Measurements from ENCODE around the gene DNAH3.
"Not testable (repeated sequence)": the region's sequence is repeated elsewhere in the genome, so short reads cannot be mapped to it uniquely, and the experiment has no call there.

DNAH3 gene

DNA sequence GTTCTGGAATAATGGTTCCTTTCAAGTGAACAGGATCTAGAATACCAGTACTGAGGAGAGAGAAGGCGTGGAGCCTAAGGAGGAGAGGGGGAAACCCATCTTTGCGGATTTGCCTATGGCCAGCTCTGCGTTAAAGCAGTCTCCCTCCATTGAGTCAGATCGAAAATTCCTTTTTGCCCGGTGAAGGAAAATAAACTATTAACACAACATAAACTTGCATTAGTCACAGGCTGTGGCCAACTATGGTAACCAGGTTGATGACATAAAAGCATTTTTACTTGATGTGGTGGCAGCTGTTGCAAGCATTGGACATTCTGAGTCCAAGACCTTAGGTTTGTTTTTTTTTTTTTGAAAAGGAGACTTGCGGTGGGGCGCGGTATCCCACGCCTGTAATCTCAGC lies 16.7 kb upstream of the DNAH3 start:
- no peak for DNase-seq (ENCODE audit: low read depth)

DNA sequence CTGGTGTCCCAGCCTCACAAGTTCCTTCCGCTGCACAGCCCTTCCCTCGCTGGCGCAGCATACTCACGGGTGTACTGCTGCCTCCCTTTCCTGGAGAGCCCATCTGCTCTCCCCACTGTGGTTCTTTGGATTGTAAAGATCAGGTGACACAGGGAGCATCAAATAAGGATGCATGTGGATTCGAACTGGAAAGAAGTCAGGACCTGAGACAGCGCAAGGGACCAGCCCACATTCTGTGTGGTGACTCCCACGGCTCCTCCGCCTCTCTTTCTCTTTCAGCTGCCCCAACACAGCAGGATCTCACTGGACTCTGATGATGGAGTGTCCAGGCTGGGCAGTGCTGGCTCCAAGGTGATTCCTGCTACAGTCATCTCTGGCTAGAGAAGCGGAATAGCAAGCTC lies 15.9 kb upstream of the DNAH3 start:
- DNase-seq (ENCODE audit: low read depth): no peak

DNA sequence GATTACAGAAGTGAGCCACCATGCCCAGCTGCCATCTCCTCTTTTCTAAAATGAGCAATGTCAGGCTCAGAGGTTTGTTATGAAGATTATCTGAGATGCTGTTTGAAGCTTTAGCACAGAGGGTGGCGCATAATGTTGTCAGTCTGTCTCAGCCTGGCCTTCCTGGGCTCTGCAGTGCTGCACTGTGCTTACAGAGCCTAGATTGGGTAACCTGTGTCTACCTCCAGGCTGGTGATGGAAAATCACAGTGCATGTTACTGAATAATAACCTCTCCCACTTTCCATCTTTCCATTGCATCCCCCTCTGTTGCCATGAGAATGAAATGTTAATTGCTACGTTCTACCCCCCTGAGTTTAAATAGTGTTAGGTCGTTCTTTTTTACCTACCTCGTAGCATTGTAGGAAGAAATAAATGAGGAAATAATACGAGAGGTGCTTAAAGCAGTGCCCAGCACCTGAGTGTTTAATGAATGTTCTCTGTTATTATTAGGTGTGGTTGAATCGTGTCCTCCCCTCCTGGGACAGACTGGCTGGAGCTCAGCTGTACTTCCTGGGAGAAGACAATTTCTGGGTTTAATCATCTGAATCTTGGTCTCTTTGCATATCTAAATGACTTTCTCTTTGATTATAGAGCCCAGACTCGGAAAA lies 14.0 kb upstream of the DNAH3 start:
- no peak for DNase-seq (ENCODE audit: low read depth)

DNA sequence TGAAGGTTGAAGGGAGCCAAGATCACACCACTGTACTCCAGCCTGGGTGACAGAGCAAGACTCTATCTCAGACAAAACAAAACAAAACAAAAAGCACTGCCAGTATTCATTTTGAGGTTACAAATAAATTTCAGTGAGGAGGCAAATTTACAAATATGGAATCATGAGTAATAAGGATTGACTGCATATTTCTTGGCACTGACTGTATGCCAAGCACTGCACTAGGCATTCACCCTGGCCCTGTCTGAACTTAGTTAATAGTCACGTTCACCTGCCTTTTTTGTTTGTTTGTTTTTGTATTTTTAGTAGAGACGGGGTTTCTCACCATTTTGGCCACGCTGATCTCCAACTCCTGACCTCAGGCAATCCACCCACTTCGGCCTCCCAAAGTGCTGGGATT lies 12.9 kb upstream of the DNAH3 start:
- no peak for DNase-seq (ENCODE audit: low read depth)

DNA sequence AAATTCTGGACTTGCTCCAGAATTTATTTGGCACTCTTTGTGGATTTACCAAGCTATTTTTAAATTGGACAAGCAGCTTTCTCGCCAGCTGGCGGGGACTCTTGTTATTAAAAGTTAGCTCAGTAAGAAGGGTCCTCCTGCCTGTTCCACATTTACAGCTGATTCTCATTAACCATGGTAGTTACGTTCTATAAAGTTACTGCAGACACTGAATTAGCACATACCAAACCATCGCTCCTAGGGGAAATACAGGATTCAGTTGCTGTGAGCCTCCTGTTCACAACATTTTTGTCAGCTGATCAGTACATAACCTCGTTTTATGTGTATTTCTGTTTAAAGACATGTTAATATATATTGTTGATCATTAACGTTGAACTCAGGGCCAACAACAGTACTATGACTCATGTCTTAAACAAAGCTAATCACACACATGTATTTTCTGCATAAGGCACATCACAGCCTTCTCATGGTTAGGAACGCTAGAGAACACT lies 12.1 kb upstream of the DNAH3 start:
- DNase-seq (ENCODE audit: low read depth): no peak

DNA sequence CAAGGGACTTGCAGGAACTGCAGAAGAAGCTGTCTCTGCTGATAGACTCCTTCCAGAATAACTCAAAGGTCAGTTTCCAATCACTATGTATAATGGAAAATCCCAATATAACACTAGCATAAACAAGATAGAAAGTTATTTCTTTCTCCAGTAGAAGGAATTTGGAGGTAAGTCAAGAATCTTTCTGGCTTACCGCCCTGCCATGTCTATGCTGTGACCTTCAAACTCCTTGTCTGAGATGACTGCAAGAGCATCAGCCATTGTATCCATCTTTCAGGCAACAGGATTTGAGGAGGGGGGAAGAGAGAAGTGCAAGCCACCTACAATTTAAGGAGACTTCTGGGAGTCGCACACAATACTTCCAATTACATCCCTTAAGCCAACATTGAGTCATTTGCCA lies 10.6 kb upstream of the DNAH3 start:
- DNase-seq (ENCODE audit: low read depth): no peak

DNA sequence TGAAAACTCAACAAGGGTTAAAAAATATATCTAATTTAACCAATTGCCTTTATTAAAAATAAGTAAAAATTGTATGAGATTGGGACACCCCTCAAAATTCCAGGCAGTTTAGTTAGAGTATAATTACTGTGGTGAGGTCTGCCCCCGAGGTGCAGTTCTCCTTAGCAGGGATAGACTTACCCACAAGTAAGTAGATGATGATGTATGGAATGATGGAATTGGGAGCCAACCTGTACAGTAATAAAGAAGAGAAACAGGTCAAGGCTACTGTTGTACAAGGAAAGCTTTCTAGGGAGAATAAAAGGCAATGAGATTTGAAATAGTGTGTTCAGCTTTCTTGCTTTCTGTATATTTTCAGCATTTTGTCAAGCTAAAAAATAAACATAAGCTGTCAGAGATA lies 9.6 kb upstream of the DNAH3 start:
- no peak for DNase-seq (ENCODE audit: low read depth)

DNA sequence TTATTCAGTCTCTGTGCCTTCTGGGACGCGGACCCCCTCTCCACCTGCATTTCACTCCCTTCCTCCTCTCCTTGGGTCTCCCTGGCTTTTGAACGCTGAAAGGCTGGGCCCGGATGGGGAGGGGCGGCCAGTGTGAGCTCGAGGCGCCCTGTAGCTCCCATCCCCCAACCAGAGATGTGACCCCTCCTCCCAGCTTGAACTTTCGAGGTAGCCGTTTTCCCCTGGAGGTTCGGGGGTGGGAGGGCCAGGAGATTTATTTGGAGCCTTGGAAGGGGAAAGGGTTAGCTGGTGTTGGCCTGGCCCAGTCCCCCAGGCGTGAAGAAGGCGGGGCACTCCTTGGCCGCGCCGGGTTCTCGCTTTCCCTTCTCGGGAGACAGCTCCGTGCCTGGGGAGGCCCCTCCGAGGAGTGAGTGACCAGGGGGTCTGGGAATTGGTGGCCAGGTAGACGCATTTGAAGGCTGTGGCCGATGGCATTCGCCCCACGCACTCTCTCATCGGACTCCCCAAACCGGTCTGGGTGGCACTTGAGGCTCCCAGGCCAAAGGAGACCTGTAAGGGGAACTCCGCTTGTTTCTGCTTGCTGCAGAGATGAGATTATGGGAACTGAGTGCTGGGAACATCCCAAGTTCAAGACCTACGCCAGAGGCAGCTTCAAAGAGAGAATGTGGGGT lies 8.8 kb upstream of the DNAH3 start:
- DNase-seq (ENCODE audit: low read depth): peak; percentile 5

DNA sequence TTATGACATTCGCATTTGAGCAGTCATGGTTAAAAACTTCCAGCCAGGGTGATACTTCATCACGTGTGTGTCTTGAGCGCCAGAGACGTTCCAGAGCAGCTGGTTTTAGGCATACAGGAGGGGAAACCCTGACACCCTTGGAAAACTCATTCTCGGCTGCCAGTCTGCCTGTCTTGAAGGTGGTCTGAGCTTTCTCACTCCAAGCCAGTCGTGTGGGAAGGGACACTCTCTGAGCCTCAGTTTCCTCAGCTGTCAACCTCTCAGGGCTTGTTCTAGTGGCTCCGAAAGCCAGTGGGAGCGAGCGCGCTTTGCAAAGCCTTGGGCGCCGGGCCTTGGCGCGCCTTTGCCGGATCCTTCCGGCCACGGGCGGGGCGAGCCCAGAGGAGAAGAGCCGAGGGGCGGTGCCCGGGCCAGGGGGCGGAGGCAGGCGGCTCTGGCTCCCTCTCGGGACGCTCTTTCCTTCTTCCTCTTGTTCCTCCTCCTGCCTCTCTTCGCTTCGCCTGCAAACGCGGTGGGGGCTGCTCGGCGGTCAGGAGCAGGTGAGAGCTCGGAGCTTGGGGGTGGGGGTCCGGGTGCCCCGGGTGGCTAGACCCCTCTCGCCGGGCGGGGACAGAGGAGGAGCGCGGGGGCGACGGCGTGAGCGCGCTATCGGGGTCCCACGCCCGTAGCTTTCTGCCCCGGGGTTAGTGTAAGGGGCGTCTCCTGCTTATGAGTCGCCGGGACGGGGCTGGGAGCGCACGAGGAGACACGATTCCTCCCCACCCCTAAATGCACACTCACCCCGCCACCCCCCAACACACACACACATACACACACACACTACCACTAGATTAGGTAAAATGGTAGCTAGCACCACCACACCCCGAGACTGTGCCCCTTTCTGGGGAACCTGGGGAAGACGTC lies 7.8 kb upstream of the DNAH3 start, which contains the start of gene LDAF1:
Gene LDAF1, plus strand, starts transcription at position 467 of the 903 bp plus-strand sequence. CDS start 2,509 bp downstream, outside the sequence.
- DNase-seq (ENCODE audit: low read depth): peak; percentile 81

DNA sequence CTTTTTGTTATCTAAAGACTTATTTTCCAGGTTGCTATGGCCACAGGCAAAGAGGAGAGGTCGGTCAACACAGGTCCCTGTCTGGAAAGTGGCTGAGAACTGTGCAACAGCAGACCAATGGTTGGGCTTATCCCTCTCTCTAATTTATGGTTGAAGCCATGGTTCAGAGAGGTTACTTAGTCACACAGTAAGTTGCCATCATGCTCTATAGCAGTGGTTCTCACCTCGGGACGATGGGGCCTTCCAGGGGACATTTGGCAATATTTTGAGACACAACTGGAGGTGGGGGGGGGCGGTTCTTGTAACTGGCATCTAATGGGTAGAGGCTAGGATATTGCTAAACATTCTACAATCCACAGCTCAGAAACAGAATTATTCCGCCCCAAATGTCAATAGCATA lies 7.0 kb upstream of the DNAH3 start:
- DNase-seq (ENCODE audit: low read depth): no peak

DNA sequence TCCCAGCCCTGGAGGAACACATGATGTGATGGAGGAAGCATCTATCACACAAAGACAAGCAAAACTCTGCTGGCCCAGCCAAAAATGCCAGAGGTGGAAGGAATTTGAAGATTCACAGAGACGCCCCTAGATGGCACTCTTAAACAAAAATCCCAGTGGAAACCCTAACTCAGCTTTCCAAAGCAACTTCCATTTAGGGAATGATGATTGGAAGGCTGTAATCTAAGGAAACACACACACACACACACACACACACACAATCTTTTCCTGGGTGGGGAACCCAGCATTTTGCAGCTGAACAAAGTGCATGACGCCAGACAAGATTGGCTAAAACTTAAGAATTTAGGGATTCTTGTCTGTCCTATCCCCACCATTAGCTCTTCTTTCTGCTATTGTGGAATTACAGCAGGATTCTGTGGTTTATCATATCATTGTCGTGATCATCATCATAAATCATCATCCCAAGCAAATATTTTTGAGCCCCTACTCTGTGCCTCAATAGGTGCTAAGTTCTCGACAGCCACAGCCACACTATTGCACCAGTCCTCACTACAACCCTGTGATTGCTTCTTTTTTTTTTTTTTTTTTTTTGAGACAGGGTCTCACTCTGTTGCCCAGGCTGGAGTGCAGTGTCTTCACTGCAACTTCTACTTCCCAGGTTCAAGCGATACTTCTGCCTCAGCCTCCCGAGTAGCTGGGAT lies 6.3 kb upstream of the DNAH3 start:
- DNase-seq (ENCODE audit: low read depth): no peak

DNA sequence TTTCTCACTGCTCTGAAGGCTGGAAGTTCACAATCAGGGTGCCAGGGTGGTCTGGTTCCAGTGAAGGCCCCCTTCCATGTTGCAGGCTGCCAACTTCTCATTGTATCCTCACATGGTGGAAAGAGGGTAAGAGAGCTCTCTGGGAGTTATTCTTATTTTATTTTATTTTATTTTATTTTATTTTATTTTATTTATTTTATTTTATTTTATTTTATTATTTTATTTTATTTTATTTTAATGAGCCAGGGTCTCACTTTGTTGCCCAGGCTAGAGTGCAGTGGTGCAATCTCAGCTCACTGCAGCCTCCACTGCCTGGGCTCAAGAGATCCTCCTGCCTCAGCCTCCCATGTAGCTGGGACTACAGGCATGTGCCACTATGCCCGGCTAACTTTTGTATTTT lies 5.4 kb upstream of the DNAH3 start:
- DNase-seq (ENCODE audit: low read depth): not testable (repeated sequence)

DNA sequence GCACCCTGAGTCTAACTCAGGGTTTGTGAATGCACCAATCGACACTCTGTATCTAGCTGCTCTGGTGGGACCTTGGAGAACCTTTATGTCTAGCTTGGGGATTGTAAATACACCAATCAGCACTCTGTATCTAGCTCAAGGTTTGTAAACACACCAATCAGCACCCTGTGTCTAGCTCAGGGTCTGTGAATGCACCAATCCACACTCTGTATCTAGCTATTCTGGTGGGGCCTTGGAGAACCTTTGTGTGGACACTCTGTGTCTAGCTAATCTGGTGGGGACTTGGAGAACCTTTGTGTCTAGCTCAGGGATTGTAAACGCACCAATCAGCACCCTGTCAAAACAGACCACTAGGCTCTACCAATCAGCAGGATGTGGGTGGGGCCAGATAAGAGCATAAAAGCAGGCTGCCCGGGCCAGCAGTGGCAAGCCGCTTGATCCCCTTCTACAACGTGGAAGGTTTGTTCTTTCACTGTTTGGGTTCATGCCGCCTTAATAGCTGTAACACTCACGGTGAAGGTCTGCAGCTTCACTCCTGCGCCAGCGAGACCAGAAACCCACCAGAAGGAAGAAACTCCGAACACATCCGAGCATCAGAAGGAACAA lies 2.6 kb upstream of the DNAH3 start:
- DNase-seq (ENCODE audit: low read depth): not testable (repeated sequence)

DNA sequence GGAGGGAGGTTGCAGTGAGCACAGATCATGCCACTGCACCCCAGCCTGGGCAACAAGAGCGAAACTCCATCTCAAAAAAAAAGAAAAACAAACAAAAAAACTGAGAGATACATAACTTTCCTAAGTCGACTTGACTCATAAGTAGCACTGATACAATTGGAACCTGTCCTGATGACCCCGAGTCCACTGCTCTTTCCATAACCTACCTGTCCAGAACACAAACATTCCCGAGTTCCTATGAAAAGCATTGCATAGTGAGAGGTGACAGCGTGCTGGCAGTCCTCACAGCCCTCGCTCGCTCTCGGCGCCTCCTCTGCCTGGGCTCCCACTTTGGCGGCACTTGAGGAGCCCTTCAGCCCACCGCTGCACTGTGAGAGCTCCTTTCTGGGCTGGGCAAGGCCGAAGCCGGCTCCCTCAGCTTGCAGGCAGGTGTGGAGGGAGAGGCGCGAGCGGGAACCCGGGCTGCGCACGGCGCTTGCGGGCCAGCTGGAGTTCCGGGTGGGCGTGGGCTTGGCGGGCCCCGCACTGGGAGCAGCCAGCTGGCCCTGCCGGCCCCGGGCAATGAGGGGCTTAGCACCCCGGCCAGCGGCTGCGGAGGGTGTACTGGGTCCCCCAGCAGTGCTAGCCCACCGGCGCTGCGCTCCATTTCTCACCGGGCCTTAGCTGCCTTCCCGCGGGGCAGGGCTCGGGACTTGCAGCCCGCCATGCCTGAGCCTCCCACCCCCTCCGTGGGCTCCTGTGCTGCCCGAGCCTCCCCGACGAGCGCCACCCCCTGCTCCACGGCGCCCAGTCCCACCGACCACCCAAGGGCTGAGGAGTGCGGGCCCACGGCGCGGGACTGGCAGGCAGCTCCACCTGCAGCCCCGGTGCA lies 1.7 kb upstream of the DNAH3 start:
- not testable (repeated sequence) for DNase-seq (ENCODE audit: low read depth)

DNA sequence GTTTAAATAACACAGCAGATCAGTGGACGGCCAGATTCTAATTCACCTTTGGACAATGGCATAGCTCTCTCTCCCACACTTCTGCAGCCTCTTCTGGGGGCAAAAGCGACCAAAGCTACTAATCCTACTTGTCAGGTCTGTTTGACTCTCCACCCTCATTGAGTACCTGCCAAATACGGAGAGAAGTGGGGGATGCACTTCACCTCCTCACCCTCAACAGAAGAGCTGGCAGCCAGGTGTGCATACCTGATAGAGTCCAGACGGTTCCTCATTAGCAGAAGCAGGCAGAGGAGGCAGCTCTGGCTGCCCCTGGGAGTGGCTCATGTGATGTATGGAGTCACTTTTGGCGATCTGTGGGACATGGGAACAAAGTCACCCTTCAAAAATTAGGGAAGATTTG lies 4.9 kb downstream of the DNAH3 start:
- no peak for DNase-seq (ENCODE audit: low read depth)

DNA sequence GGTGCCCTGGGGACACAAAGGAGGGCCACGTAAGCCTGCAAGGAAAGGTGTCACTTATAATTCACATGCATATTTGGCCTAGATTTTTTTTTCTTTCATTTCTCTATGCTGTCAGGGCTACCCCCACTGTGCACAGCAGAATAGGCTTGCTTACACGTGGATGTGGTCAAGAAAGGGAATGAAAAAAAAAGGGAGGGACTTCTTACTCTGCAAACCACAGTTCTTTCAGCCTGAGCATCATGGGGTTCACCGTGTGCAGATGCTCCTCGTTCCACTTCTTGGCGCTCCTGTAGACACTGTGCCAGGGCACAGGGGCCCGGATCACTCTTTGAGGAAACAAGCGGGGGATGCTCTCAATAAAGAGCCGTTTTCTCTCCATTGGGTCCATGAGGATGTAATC lies 16.6 kb downstream of the DNAH3 start:
- DNase-seq (ENCODE audit: low read depth): no peak

DNA sequence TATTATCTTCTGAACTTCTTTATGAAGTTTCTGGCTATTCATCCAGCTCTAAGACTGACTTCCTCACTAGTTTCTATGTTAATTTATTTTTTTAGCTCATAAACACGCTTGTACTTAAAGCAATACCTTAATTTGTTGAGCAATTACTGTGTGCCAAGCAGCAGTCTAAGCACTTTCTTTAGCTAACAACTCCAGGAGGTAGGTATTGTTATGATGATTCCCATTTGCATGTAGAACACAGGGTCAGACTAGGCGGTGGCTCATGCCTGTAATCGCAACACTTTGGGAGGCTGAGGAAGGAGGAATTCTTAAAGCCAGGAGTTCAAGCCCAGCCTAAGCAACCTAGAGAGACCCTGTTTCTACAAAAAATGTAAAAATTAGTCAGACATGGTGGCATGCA lies 19.8 kb downstream of the DNAH3 start:
- no peak for DNase-seq (ENCODE audit: low read depth)

DNA sequence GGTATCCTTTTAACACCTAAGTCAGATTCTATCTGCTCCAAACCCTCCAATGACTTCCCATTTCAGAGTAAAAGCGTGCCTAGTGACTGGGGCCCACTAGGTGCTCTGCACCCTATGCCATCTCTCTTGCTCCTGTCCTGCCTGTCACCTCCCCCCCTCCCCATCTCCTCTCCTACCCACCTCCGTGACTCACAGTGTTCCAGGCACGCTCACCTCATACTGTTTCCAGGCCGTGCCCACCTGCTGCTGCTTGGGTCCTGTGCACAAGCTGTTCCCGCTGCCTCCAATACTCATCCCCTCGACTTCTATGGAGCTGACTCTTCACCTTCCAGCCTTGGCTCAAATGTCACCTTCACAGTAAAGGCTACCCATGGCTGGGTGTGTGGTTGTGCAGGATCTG lies 21.7 kb downstream of the DNAH3 start:
- DNase-seq (ENCODE audit: low read depth): no peak

DNA sequence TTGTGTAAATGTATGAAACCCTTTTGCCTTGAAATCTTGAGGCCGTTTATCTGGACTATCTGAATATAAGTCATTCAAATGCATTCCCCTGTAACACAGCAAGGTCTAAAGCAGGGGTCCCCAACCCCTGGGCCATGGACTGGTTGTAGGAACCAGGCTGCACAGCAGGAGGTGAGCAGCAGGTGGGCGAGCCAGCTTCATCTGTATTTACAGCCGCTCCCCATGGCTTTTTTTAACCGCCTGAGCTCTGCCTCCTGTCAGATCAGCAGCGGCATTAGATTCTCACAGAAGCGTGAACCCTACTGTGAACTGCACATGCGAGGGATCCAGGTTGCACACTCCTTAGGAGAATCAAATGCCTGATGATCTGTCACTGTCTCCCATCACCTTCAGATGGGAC lies 24.1 kb downstream of the DNAH3 start:
- no peak for DNase-seq (ENCODE audit: low read depth)

DNA sequence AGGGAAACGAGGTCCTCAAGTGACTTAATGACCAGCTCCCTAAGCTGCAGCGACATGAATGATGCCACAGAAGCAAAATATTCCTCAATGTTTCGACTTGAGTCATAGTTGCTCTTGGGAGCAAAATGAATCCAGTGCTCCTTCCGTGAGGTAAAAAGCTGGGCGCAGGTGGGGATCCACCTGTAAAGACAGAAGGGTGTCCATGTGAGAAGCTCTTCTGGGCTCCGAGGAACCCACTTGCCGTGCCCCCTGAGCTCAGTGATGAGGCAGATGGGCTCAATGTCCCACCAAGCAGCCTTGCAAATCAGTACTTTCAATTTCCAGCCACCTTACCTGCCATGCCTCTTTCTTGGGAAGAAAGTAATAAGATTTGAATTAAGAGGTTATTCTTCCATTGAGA lies 25.5 kb downstream of the DNAH3 start:
- DNase-seq (ENCODE audit: low read depth): no peak
